Hematopoietic multipotent progenitor cell treated with erythropoietin and hydrocortisone succinate and interleukin-3 and kit ligand, for 4 days (in vitro differentiated cells): Measurements from ENCODE around the gene EML2.

Experiments
- DNase-seq: peaks from one replicate; pipeline ENCODE4 v3.0.0-alpha.2; 2015

Gene EML2

DNA sequence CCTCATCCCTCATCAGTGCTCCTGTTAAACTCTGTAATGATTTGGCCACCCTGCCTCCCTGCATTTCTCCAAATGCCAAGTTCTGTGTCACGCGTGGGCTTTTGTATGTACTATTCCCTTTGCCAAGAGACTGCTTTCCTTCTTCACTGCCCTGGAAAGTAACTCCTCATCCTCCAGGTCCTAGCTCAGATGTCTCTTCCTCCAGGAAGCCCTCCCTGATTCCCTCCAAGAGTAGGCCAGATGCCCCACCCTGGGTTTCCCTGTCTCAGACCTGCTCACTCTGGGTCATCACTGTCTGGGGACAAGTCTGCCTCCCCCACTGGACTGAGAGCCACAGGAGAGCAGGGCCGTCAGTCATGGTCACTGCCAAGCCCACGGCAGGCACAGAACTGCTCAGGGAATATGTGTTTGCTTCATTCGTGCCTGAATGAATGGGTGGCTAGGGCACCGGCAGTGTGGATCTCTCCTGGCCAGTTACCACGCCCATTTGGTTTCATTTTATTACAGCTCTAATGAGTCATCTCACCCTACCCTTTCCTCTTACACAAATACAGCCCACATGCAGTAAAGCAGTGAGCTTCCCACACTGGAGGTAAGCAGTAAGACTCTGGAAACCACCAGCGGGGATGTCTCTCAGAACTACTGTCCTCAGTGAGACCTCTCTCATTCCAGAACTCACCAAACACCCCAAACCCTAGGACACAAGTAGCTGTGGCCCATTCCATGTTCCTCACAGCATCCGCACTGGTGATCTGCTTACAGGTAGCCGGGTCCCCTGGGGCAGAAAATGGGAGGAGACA lies 25.1 kb downstream of the EML2 start:
- peak; percentile 64 for DNase-seq

DNA sequence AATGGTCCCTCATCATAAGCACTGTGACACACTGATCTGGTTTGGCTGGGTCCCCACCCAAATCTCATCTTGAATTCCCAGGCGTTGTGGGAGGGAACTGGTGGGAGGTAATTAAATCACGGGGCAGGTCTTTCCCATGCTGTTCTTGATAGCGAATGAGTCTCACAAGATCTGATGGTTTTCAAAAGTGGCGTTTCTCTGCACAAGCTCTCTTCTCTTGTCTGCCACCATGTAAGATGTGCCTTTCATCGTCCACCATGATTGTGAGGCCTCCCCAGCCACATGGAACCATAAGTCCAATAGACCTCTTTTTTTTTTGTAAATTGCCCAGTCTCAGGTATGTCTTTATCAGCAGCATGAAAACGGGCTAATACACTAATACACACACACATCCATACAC lies 30.2 kb downstream of the EML2 start:
- DNase-seq = no peak

DNA sequence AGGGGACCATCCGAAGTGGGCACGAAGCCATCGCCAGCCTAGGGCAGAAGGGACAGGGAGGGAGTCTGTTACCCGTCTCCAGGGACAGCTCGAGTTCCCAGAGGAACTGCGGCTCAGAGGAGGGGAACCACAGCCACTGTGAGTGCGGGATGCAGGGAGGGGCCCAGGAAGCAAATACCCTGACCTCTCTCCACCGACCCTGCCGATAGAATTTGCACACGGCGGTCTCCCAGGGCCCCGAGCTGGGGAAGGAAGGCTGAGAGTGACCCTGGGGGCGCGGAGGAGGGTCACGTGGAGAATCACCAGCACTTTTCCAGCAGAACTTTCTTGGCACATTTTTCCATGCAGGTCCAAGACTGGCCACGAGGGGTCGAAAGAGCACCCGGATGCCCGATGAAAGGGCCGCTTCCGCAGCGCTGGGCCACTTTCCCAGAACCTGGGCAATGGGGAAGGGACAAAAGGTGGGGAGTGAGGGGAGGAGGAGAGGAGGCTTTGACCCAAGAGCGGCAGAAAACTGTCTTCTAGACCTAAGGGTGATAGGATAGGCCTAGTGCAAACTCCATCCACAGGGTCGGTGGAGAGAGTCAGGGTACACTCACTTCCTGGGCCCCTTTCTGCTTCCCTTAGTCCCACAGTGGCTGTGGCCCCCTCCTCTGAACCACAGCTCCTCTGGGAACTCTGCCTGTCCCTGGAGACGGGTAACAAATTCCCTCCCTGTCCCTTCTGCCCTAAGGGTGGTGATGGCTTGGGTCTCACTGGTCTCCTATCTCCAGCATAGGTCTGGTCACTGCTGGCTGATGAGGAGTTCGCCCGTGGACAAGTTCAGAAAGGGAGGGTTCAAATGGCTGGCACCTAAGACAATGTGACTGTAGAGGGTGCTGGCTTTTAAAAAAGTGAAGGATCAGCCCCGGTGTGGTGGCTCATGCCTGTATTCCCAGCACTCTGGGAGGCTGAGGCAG lies 31.8 kb downstream of the EML2 start:
- peak; percentile 67 for DNase-seq

DNA sequence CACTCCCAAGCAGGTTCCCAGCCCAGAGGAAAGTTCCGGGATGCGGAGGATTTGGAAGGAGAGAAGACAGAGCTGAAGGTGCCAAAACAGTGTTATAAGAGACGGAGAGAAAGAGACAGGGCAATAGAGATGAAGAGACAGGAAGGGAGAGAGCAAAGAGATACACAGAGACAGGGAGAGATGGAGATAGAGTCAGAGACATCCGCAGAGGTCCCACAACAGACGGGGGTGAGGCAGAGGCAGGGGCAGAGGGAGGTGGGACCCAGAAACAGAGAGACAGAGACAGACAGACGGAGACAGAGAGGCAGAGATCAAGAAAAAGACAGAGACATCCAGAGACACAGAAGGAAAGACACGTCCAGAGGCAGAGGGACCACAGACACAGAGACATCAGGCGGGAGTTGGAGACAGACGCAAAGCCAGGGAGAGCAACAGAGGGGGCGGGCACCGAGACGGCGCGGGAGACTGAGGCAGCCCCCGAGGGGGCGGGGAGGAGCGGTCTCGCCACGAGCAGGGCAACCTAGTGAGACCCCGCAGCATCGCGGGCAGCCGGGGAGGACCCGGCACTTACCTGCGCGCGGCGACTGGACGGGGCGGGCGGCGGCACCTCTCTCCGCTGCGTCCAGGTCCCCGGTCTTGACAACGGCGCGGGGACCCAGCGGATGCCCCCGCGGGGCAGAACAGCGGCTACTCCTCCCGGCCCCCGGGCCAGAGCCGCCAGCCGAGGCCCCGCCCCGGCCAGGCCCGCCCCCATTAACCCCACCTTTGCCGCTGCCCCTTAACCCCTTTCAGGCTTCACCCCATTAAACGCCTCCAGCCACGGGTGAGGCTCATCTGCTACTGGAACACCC lies 37.4 kb downstream of the EML2 start, which contains the start of gene GPR4:
TSS of gene GPR4 (minus strand) at position 689 of the 851 bp plus-strand sequence. CDS start 10,346 bp downstream, outside the sequence.
- DNase-seq = peak; percentile 59

DNA sequence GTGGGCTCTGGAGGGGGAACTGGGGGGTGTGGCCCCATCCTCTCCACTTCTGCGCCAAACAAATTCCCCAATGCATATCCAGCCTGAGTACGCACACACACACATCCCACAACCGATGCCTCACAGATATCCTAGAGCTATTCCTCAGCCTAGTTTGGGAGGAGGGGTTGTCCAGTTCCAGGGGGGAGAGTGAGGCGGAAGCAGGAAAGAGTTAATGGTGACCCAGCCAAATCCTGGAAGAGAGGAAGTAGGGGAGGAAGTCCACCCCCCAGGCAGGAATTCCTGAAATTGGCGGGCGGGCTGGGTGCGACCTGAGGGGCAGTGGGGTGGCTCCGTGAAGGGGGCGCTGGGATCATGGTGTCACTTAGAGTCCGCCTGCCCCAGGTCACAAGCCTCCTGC lies 38.1 kb downstream of the EML2 start:
- DNase-seq = no peak

DNA sequence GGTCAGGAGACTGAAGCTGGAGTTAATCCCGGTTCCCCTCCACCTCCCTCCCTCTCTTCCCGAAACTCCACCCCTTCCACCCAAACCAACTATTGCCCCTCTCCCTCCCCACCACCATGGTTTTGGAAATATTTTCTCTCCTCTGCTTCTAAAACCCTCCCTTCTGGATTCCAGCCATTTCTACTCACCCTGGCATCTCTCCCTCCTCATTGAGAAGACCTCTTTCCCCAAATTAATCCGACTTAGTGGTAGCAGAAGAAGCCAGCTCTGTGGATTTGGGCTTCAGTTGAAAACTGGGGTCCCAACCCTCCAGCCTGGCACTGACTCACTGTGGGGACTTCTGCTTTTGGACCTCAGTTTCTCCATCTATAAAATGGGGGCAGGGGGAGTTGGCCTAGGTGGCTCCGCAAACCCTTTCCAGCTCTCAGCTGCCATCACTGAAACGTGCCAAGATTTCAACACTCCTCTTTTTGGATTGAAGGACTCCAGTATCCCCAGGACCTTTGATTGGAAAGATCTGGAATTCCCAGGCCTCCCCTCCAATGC lies 38.8 kb downstream of the EML2 start:
- DNase-seq = no peak

DNA sequence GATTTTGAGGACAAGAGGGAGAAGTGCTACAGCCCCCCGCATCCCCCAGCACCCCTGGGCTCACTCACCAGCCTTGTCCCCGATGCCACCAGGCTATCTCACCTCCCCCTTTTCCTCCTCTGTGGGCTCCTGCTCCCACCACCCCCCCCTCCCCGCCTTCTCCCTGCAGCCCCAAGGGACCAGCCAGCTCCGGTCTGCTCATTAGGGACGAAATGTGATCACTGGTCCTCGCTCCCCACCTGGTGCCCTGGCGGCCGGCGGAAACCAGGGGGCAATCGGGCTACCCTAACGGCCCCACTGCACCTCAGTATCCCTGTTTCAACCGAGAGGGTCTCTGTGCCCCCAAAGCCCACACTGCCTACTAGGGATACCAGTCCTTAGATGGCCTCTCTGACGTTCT lies 39.9 kb downstream of the EML2 start:
- DNase-seq = no peak

DNA sequence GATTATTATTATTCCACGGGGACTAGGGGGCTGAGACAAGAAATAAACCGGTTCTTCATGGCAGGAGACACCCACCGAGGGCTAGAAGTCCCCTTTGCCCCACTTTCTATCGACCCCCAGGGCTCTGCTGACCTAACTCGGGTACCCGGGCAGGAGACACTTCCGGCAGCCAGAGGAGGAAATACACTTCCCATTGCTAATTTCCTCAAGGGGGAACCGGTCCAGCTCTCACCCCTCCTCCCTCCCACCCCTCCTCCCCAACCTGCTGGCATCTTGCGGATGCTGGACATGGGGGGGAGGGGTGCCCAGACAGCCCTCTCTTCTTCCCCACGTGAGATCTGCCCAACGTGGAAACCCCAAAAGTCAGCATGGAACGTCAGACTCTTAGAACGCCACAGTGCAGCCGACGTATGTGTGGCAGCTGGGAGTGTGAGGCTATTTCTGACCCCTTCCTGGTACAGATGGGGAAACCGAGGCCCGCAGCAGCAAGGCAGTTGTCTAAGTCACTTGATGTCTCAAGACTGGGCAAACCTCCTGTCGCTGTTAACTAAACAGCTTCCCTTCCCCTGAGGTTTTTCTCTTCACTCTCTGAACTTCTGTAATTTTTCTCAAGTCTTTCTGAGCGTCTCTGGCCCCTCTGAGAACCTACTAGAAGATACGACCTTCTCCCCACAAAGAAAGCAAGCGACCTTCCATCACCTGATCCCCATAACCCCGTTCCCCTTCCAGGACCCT lies 40.8 kb downstream of the EML2 start:
- DNase-seq = peak; percentile 44

DNA sequence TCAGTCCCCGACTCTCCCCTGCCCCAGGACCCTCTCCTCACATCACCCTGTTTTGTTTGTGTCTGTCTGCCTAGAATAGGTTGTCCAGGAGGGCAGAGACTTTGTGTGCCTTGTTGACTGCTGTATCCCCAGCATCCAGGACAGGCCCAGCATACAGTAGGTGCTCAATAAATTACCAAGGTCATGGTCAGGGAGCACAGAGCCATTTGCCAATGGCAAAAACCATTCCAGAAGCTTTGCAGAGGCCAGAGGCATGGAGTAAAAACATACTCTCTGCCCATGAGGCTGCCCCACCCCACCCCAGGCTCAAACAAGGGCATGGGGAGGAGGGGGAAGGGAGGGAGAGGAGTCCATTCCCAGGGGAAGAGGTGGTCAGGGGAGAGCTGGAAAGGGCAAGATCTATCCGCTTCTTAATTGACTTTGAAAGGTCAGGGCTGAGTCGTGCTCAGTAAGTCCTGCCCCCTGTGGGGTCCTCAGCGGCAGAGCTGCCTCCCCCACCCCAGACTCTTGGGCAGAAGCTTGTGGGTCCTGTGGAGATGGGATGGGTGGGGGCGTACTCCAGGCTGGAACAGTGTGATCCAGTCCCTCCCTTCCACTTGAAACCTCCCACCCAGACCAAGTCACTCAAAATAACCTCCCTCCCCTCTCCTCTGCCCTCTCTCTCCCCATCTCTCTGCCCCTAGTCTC lies 41.6 kb downstream of the EML2 start:
- DNase-seq = no peak

DNA sequence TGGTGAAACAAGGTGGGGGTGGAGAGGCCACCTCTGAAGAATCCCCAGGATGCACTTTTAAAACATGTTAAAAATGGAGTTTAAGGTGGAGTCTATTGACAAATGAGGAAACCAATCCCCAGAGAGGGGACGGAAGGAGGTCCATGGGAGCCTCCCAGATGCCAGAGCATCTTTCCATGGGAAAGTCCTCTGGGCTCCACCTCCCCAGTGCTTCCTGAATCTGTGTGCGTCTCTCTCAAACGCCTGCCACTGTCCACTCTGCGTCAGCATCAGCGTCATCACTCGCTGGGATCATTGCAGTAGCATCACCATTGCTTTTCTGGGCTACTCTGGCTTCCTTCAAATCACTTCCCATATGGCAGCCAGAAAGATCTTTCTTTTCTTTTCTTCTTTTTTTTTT lies 43.4 kb downstream of the EML2 start:
- no peak for DNase-seq

DNA sequence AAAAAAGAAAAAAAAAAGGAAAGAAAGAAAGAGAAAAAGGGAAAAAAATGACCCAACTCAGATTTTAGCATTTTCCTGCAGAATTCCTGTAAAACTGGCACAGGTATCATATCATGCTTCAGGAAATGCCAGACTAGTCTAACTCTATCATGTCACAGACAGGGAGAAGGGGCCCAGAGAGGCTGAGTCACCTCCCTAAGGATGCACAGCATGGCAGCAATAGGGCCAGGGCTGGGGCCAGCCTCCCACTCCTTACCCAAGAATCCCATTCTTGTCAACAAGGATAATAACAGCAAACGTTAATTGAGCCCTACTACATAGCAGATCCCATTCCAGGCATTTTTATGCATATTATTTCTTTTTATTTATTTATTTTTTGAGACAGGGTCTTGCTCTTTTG lies 45.7 kb downstream of the EML2 start:
- no peak for DNase-seq

DNA sequence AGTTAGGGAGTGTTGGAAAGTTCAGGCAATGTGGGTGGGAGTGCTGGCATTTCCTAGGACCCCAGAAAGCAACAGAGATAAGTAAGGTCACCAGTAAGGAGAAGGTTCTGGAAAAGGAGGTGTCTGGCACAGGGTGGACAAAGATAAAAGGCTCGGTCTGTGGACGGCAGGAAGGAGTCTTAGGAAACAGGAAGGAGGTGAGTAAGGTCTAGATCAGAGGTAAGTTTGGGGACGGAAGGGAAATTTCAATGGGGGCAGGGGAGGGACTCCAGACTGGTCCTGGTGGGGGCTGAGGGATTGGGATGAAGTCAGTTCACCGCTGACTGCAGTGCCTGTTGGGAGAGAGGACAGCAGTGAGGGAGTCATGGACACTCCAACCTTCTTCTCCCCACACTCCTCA lies 46.8 kb downstream of the EML2 start:
- no peak for DNase-seq

DNA sequence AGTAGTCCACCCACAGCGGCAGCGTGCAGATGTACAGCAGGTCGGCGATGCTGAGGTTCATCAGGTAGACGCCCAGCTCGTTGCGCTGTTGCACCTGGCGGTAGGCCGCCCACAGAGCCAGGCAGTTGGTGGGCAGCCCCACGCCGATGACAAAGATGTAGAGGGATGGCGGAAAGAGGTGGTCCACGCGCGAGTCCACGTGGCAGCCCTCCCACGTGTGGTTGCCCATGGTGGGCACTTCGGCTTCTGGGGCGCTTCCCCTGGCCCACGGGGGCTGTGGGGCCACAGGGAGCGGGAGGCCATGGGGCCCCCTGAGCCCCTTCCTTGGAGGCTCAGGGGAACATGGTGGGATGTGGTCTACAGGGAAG lies 47.6 kb downstream of the EML2 start:
- DNase-seq = no peak

DNA sequence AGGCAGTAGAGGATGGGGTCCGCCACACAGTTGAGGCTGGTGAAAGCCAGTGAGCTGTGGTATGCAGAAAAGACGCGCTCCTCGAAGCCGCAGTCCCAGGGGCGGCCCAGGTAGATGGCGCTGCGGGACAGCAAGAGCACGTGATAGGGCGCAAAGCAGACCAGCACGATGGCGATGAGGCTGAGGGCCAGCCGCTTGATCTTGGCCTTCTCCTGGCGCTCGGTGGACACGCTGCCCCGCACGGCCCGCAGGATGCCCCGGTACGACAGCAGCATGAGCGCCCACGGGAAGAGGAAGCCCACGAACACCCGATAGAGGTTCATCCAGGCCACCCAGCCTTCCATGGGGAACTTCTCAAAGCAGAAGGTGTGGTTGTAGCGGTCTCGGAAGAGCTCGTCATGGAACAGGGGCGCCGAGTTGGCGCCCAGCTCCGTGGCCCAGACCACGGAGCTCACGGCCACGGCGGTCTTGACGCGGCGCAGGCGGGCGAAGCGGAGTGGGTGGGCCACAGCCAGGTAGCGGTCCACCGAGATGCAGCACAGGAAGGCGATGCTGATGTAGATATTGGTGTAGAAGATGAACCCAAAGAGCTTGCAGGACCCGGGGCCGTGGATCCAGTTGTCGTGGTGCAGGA lies 48.1 kb downstream of the EML2 start:
- peak; percentile 76 for DNase-seq

DNA sequence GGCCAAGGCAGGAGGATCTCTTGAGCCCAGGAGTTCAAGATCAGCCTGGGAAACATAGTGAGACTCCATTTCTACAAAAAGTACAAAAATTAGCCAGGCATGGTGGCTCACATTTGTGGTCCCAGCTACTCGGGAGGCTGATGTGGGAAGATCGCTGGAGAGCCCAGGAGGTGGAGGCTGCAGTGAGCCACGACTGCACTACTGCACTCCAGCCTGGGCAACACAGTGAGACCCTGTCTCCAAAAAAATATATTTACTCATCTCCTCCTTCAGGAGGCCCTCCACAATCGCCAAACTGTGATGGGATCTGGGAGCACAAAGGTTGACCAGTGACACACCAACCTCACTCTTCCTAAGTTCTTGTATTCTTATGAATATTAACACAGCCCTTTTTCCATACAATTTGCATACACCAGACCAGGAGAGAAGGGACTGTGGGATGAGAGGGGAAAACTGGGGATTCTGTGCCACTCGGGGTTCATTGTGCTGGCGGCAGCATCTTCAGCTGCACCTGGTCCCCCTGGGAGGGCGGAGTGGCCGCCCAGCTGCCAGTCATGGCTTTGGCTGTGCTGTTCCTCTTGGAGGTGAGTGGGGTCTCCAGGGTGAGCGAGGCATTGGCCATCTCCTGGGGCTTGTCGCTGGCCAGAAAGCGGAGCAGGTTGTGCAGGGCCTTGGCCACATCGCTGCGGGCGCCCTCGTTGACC lies 48.7 kb downstream of the EML2 start:
- no peak for DNase-seq

DNA sequence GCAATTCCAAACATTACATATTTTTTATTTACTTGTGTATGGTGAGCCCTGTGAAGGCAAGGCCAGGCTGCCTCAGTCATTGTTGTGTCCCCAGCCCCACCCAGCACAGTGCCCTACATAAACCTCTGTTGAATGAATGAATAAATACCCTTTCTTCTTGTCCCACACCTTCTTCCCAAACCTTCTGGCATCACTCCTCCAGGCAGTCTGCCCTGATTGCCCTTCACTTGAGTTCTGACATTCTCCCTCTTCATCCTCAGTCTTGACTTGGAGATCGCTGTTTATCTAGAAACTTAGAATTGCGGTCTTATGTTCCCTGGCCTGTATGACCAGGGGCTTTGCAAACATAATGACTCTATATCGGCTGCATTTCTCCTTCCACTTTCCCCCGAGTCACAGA lies 49.4 kb downstream of the EML2 start:
- DNase-seq = no peak

DNA sequence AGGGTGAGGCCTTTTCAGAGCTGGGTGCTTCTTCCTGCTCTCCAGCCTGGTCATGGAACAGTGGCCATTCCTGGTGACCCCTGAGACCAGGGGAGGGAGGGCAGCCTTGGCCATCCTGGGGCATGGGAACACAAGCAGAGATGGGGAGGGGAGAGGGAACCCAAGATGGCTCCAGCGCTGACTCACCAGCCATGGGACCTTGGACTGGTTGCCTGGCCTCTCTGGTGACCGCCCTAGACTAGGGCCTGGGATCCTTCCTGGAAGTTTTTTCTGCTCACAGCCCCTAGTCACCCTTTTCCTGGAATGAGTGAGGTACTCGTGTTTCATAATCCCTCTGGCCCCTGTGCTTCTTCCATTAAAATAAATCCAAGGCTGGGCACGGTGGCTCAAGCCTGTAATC lies 51.3 kb downstream of the EML2 start:
- no peak for DNase-seq

DNA sequence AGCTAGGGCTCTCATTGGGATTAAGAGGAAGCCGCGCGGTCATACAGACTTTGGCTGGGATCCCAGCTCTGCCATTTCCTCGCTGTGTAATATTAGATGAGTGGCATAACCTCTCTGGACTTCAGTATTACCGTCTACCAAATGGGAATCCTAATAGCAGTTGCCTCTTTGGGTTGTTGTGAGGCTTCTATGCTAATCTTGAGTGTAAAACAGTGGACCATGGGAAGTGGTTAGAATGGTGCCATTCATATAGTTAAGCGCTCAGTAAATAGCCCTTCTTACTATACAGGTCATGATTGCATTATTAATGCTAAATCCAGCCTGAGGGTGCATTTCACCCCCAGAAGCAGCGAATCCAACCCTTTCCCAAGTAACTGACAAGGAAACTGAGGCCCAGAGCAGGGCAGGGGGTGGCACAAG lies 54.0 kb downstream of the EML2 start:
- DNase-seq = no peak

DNA sequence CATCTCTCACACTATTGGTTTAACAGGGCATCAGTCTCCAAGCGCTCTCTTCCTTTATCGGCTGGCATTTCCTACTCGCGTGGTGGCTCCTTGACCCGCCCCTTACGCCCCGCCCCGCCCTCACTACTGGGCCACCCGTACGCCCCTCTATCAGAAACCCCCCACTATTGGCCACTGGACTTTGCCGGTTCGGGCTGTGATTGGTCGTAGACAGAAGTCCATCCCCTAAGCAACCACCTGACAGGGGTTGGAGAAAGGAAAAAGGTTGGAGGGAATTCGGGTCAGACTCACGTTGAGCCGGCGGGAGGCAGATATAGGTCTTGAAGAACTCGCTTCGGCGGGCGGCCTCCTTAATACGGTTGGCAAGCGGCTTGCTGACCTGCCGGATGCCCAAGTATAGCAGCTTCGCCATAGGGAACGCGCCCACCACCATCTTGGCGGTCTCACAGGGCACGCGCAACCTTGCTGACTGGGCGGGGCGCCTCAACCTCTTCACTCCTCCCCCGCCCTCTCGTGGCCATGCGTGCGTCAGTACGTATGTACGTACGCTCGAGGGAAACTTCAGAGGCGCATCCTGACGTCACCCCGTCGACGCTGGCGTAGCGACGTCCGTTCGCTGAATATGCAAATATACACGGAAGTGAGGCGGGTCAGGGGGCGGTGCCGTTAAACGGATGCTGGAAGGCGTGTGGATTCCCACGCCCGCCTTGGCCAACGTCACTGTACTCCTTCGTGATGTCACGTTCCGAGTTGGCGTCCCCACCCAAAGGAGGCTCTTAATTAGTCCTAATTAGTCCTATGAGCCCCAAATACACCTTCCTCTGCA lies 54.7 kb downstream of the EML2 start, which contains the start of gene OPA3:
TSS of gene OPA3 (minus strand) at position 471 of the 826 bp plus-strand sequence. CDS start at position 433, 38 bp downstream.
- DNase-seq = peak; percentile 100
